Hematopoietic multipotent progenitor cell treated with erythropoietin and hydrocortisone succinate and interleukin-3 and kit ligand, for 17 days (in vitro differentiated cells): ENCODE data around the gene KIFAP3.
"Not testable (repeated sequence)": the region's sequence is repeated elsewhere in the genome, so short reads cannot be mapped to it uniquely, and the experiment has no call there.

ENCODE experiments used
- DNase-seq: peaks from one replicate; pipeline ENCODE4 v3.0.0-alpha.2; 2015; ENCODE audit warnings: low spot score

Gene KIFAP3

DNA sequence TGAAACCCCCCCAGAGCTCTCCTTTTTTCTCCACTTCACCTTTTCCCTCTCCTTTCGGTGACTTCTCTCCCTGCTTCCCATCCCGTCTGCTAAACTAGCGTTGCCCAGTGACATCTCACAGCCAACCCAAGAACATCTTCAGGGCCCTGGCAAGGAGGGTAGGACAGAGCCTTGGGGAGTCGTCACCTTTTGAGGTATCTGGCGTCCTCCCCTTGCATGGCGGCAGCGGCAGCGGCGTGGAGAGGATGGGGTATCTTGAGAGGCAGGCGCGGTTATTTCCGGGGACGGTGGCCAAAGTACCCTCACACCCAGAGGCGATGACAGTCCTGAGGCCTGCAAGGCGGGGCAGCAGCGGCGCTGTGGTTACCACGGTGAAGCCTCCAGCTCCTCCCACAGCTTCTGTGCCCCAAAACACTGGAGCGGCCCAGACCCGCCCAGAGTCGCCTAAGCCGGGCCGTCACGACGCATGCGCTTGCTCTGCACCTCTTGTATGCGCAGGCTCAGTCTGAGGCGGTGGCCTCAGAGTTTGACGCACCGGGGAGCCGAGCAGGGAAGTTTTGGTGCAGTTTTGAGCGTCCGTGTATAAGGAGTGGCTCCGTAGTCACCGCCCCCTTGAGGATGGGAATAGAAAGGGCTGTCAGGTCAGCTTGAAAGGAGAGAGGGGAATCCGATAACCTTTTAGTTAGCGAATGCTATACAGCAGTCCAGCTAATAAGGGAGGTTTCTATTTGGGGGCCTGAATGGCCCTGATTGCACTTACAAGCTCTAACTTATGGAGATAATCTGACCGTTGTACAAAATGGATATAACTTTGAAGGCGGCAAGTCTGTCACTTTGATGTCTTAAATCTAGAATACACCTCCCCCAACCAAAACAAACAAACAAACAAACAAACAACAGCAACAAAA is at the start of gene KIFAP3:
Gene KIFAP3 (minus strand): TSS at position 446 of the 908 bp plus-strand sequence. CDS start 228 bp downstream, at position 218.
- DNase-seq, result peak; percentile 98

DNA sequence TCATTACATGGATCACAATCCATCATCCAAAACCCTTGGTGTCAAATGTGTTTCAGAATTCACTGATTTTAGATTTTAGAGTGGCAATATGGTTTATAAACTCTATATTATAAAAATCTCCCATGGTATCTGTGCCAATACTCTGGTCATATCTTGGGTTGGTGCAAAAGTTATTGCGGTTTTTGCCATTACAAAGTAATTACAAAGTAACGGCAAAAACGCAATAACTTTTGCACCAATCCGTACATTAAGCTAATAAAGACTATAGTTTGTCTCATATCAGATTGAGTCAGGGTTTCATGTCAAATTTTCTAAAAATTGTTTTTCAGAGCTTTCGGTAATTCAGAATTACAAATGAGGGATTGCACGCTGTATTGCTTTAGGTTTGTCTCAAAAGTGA is 47.9 kb upstream of the KIFAP3 start:
- no peak for DNase-seq

GRCh38 chr1:170114906-170115305 is 40.4 kb upstream of the KIFAP3 start:
- no peak for DNase-seq

- DNase-seq, result not testable (repeated sequence)
These were observed 38.6 kb upstream of the KIFAP3 start for GRCh38 chr1:170113140-170113539.

- DNase-seq, result no peak
These were observed 23.0 kb upstream of the KIFAP3 start for GRCh38 chr1:170097449-170097948.

DNA sequence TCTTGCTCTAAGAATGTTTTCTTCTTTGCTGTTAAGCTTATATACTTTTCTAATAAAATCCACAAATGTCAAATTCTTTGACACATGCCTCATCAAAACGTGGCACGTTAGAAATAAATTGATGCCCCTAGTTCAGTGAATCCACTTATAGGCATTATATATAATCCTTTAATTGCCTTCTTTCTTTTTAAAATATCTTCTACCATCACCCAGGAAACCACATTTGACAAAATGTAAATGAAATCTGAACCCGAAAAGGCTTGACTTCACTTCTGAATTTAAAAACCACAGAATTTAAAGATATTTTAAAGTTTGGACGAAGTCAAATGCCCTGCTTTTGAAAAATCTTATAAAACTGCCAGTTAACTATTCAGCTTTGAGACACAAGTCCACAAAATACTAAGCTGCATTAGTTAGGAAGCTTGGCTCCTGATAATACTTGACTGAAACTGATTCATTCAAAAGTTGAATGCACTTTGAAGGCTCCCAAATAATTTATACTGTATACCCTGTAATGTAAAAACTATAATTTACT is 22.4 kb upstream of the KIFAP3 start:
- no peak for DNase-seq

DNA sequence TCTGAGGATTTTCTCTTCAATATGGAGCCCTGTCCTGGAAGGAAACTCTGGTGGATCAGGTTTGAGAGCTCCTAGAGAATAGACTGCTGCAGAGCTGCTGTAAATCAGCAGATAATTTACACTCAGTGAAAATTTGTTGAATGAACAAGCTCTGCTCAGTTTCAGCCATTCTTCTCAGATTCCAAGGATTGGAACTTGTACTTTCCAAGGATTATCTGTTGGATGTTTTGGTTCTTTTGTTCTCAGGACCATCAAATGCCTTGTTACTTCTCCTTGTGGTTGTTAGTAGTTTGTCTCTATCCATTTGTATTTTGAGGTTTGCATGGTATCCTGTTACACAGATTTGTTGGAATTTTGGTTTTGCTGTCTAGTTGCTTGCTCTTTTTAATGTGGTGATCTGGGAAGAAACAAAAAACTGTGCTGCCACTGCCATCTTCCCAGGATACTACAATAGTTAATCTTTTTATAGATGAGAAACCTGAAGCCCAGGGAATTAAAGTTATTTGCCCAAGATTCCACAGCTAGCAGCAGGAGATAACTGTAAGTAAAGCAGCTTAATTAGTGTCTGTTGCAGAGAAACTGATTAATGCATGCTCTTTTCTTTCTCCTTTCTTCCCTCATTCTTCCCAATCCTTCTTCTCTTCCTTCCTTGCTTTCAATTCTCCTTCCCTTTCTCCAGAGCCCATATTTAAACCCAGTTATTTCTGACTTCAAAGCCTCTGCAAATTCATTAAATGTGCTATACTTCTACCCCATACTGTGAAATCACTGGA is 21.7 kb upstream of the KIFAP3 start:
- DNase-seq, result no peak

- DNase-seq, result not testable (repeated sequence)
These were observed 20.5 kb upstream of the KIFAP3 start for GRCh38 chr1:170094697-170095616.

DNA sequence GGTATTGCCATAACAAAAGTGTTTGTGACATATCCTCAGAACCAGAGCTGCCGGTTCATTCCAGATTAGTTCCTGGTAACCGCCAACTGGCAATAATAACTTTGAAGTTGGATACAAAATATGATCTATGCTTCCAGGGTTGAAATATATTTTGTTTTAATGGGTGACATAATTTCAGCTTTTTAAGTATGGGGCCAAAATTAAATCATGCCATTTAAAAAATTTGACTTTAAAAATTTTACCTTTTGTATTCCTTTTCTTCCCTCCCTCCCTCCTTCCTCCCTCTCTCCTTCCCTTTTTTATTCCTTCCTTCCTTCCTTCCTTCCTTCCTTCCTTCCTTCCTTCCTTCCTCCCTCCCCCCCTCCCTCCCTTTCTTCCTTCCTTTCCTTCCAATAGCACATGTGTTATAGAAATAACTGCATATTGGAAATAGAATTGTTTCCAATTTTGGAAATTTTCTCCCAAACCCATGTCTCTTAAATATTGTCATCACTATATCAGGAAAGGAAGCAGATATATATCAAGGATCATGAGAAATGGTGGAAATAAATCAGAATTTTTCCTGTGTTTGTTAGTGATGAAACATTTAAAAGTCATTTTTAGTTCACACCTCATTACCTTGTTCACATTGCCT is 12.0 kb upstream of the KIFAP3 start:
- no peak for DNase-seq

DNA sequence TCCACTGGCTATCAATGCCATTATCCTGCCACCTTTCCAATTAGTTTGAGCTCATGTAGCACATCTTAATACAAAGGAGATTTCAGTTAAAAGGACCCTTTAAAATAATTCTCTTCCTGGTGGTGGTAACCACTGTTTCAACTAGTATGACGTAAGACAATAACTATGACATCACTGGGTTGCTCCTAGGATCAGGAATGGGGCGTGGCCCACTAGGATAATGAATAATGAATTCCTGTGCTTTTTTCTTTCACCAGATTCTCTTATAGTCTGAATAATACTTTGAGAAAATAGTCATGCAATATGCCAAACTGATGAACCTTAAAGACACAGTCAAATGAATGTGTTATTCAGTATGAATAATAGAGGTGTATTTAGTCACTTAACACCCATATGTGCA is 10.6 kb upstream of the KIFAP3 start:
- DNase-seq, result no peak

DNA sequence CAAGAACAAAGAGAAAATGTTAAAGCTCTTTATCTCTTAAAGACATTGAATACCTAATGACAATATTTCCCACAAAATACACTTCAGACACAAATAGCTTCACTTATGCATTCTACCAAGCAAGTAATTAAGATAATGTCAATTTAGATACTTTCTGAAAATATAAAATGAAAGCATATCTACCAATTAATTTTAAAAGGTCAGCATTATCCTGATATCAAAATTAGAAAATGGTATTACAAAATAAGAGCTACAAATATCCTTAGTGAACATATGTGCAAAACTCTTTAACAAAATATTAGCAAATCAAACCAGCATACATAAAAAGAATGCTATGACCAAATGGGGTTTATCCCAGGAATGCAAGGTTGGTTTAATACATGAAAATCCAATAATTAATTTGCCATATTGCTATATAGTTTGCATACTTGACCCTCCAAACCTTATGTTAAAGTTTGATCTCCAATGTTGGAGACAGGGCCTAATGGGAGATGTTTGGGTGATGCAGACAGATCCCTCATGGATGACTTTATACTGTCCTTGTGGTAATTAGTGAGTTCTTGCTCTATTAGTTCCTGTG is 4.2 kb upstream of the KIFAP3 start:
- no peak for DNase-seq

- DNase-seq, result no peak
These were observed 3.4 kb upstream of the KIFAP3 start for GRCh38 chr1:170077926-170078325.

DNA sequence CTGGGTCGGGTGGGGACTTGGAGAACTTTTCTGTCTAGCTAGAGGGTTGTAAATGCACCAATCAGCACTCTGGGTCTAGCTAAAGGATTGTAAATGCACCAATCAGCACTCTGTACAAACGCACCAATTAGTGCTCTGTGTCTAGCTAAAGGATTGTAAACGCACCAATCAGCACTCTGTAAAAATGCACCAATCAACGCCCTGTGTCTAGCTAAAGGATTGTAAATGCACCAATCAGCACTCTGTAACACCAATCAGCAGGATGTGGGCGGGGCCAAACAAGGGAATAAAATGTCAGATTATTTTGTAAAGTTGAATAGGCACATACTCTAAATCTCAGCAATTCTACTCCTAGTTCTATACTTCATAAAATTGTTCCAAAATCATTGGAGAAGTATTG is 2.5 kb upstream of the KIFAP3 start:
- not testable (repeated sequence) for DNase-seq

GRCh38 chr1:170076199-170076598 is 1.7 kb upstream of the KIFAP3 start:
- no peak for DNase-seq

DNA sequence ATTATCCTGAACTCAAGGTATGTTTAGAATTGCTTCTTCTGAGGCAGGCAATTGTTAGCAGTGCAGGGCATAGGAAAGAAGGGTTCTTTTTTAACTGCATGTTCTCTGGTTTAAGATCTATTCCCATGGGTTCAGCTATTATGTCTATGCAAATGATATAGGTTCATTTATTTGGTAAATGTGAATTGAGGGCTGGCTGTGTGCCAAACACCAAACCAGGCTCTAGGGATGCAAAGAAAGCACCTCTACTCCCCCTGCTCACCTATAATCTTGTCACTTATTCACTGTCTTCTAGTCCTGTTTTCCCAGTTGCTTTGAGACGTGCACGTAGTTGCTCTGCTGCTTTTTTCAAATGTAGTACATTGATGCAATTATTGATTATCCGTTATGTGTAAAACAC is 691 bp upstream of the KIFAP3 start:
- no peak for DNase-seq

DNA sequence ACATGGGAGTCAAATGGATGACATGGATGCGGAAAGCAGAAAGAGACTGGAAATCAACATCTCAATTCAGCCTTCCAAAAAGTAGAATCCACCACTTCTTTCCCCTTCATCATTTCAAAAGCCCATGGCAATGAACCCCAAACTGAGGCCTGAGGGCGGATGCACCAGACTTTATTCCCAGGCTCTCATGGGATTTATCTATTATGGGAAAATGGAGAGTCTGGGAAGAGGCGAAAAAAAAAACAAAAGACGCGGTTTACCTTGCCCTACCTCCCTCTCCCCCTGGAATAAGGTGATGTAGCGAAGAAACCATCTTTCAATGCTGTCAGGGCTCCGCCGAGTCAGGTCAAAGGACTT is 624 bp downstream of the KIFAP3 start:
- no peak for DNase-seq

DNA sequence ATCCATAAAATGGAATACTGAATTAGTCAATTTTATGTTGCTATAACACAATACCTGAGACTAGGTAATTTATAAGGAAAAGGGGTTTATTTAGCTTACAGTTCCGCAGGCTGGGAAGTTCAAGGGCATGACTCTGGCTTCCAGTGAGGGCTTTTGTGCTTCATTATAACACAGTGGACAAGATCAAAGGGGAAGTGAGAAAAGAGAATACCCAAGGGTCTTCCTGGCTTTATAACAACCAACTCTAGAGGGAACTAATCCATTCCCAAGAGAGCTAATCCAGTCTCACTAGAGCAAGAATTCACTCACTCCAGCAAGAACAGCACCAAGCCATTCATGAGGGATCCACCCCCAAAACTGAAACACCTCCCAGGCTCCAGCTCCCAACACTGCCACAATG is 3.1 kb downstream of the KIFAP3 start:
- no peak for DNase-seq

- DNase-seq, result no peak
These were observed 5.6 kb downstream of the KIFAP3 start for GRCh38 chr1:170068923-170069322.

DNA sequence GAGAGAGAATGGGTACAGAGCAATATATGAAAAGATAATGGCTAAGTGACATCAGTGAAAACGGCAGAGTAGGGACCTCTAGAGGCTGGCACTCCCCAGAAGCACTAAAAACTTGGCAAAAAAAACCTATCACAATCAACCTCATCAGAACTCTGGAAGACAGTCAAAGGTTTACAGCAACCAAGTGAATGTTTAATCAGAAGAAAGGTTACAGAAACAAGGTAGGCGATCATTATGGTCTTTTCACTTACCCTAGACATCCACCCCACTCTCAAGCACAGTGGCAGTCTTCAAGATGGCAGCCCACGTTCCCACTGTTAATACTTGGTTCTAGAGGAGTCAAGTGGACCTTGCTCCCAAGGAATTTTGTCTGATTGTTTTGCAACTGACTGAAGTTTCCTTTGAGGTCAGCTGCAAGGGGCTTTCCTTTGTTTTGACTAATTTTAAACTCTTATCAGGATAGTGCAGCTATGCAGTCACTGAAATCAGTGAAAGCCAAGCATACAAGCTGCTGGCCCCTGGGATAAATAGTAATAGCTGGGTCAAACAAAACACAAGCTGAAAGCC is 7.2 kb downstream of the KIFAP3 start:
- DNase-seq, result peak; percentile 14

GRCh38 chr1:170064821-170065220 is 9.7 kb downstream of the KIFAP3 start:
- no peak for DNase-seq
